Suprapubic skin (tissue), 4 donors: ENCODE measurements around the gene SLC23A3. TPM values are rescaled to one million over a fixed set of nuclear protein-coding genes. Genes with fewer than 3 reads are reported as not detected.
A peak's percentile ranks its signal among the peaks of the same experiment; 100 is the strongest.

Source experiments
- DNase-seq, 2 donors: peaks; one replicate each; pipeline ENCODE4 v3.0.0-alpha.2; 2019; ENCODE audit warnings: low spot score in 2 of 2
- H3K27ac ChIP-seq: fragments of 200-600 bp; sonication (generic); one replicate; pipeline ENCODE4 v1.5.1; 2019
- H3K27me3 ChIP-seq: fragments of 200-600 bp; sonication (generic); one replicate; pipeline ENCODE4 v1.5.1; 2019
- H3K36me3 ChIP-seq: fragments of 200-600 bp; sonication (generic); one replicate; pipeline ENCODE4 v1.5.1; 2019
- H3K4me1 ChIP-seq: fragments of 200-600 bp; sonication (generic); one replicate; pipeline ENCODE4 v1.5.1; 2019
- H3K4me3 ChIP-seq: fragments of 200-600 bp; sonication (generic); one replicate; pipeline ENCODE4 v1.5.1; 2019; ENCODE audit warnings: mild to moderate bottlenecking
- H3K9me3 ChIP-seq: fragments of 200-600 bp; sonication (generic); one replicate; pipeline ENCODE4 v1.5.1; 2019
- CTCF ChIP-seq, 2 donors: fragments of 200-600 bp in 1 of 2; fragments of 450-650 bp in 1 of 2; sonication (generic) in 1 of 2; IDR thresholded peaks; one replicate each; pipeline ENCODE4 v1.5.1; 2016 to 2019; ENCODE audit warnings: antibody characterized with exemption in 2 of 2, mild to moderate bottlenecking in 1 of 2, moderate library complexity in 1 of 2
- EP300 ChIP-seq: sonication (generic); formaldehyde crosslinking; IDR thresholded peaks from one replicate; pipeline ENCODE4 v1.6.1; 2017; ENCODE audit warnings: antibody characterized with exemption
- POLR2A ChIP-seq, 2 donors: fragments of 450-650 bp; IDR thresholded peaks; one replicate each; pipeline ENCODE4 v1.6.1; 2017; ENCODE audit warnings: antibody characterized with exemption in 2 of 2, mild to moderate bottlenecking in 2 of 2, moderate library complexity in 2 of 2
- POLR2AphosphoS5 ChIP-seq, 3 donors: sonication (generic); formaldehyde crosslinking; IDR thresholded peaks; one replicate each; pipeline ENCODE4 v1.6.1; 2017; ENCODE audit warnings: antibody characterized with exemption in 3 of 3
- WGBS: methylation state at CpG from one replicate; pipeline ENCODE4 v1.1.5; 2018; 5-methylcytosine and 5-hydroxymethylcytosine counted together
- total RNA-seq, 4 donors: library from RNA; depleted of rRNA; stranded (reverse); fragments of >200 nt; gene quantifications; one replicate each; pipeline ENCODE4 v1.1.0, GENCODE V29; 2016

SLC23A3 gene
- total RNA-seq, 4 donors from 2014 or later, result 2.4 to 12.6 (median 3.2) TPM

- Histone ChIP-seq H3K4me3 (no peak overlapping the region), H3K36me3 (no peaks in the 10 kb centered on the region), H3K27ac (no peak overlapping the region), H3K4me1 (no peaks in the 10 kb centered on the region), H3K9me3 (no peaks in the 10 kb centered on the region), H3K27me3 (peaks cover 5% of the 10 kb centered on the region)
- 81% methylated on average over 12 of the region's 12 CpGs for WGBS
- DNase-seq, result peak in 1 of 2 donors; percentile 35
- TF ChIP-seq POLR2A (IDR thresholded peaks at IDR 0.05) (no peak), EP300 (no peak), CTCF (IDR thresholded peaks at IDR 0.05) (no peak), POLR2AphosphoS5 (IDR thresholded peaks at IDR 0.05) (no peak)
Measured at GRCh38 chr2:219199470-219200211, 29.8 kb upstream of the SLC23A3 start.

GRCh38 chr2:219198974-219199373 is 29.1 kb upstream of the SLC23A3 start:
- H3K27ac ChIP-seq, result no peak overlapping the region
- no peaks in the 10 kb centered on the region for H3K9me3 ChIP-seq
- H3K4me1 ChIP-seq, result no peaks in the 10 kb centered on the region
- DNase-seq, result peak in 1 of 2 donors; percentile 2
- peaks cover 5% of the 10 kb centered on the region for H3K27me3 ChIP-seq
- WGBS, result 81% methylated on average over 4 of the region's 5 CpGs
- TF ChIP-seq POLR2AphosphoS5 (IDR thresholded peaks at IDR 0.05), result no peak
- TF ChIP-seq POLR2A (IDR thresholded peaks at IDR 0.05), result no peak
- no peak for TF ChIP-seq CTCF (IDR thresholded peaks at IDR 0.05)
- no peak for TF ChIP-seq EP300
- H3K36me3 ChIP-seq, result no peaks in the 10 kb centered on the region
- H3K4me3 ChIP-seq, result no peak overlapping the region

GRCh38 chr2:219197388-219197787 is 27.6 kb upstream of the SLC23A3 start:
- TF ChIP-seq POLR2A (IDR thresholded peaks at IDR 0.05), result no peak
- no peak for TF ChIP-seq POLR2AphosphoS5 (IDR thresholded peaks at IDR 0.05)
- TF ChIP-seq EP300, result no peak
- DNase-seq, result peak in 1 of 2 donors; percentile 5
- Histone ChIP-seq H3K9me3 (no peaks in the 10 kb centered on the region), H3K4me1 (no peaks in the 10 kb centered on the region), H3K36me3 (no peaks in the 10 kb centered on the region), H3K27me3 (peaks cover 5% of the 10 kb centered on the region), H3K27ac (no peak overlapping the region), H3K4me3 (no peak overlapping the region)
- WGBS, result 94% methylated on average over 1 of the region's 1 CpG

- no peak for TF ChIP-seq POLR2AphosphoS5 (IDR thresholded peaks at IDR 0.05)
- no peak for TF ChIP-seq POLR2A (IDR thresholded peaks at IDR 0.05)
- no peak for TF ChIP-seq CTCF (IDR thresholded peaks at IDR 0.05)
- TF ChIP-seq EP300, result no peak
- H3K4me1 ChIP-seq, result no peaks in the 10 kb centered on the region
- no peak overlapping the region for H3K4me3 ChIP-seq
- H3K27ac ChIP-seq, result no peak overlapping the region
- H3K9me3 ChIP-seq, result no peaks in the 10 kb centered on the region
- peaks cover 28% of the 10 kb centered on the region for H3K36me3 ChIP-seq
- 85% methylated on average over 7 of the region's 7 CpGs for WGBS
- DNase-seq, result peak in 1 of 2 donors; percentile 6
- no peaks in the 10 kb centered on the region for H3K27me3 ChIP-seq
Measured at GRCh38 chr2:219186754-219187456, 17.1 kb upstream of the SLC23A3 start.

- Histone ChIP-seq H3K9me3 (no peaks in the 10 kb centered on the region), H3K27me3 (no peaks in the 10 kb centered on the region), H3K36me3 (peaks cover 54% of the 10 kb centered on the region), H3K27ac (no peak overlapping the region), H3K4me3 (no peak overlapping the region), H3K4me1 (peaks cover 11% of the 10 kb centered on the region)
- peak in 1 of 2 donors; percentile 2 for DNase-seq
- 88% methylated on average over 2 of the region's 2 CpGs for WGBS
- TF ChIP-seq POLR2AphosphoS5 (IDR thresholded peaks at IDR 0.05) (no peak), CTCF (IDR thresholded peaks at IDR 0.05) (no peak), EP300 (no peak), POLR2A (IDR thresholded peaks at IDR 0.05) (no peak)
Measured at GRCh38 chr2:219184121-219184520, 14.3 kb upstream of the SLC23A3 start.
